A673 (cell line): ENCODE data around the gene ZBED1. TPM values are rescaled to one million over a fixed set of nuclear protein-coding genes. Genes with fewer than 3 reads are reported as not detected.
"Not testable (repeated sequence)": the region's sequence is repeated elsewhere in the genome, so short reads cannot be mapped to it uniquely, and the experiment has no call there.

Experiments used
- BruUV-seq: library from RNA; stranded (reverse); fragments of 400-500 nt; replicated peaks from 2 replicates; lab custom pipeline; 2021; lab: Mats Ljungman, UMichigan
- CTCF ChIA-PET: fragments of 300-600 bp; sonication (Branson Sonifier 250); formaldehyde crosslinking; loops from one replicate; lab custom pipeline; 2022; ENCODE audit warnings: antibody characterized with exemption; lab: Charles Lee
- POLR2A ChIA-PET: fragments of 300-600 bp; sonication (Branson Sonifier 250); formaldehyde crosslinking; loops from one replicate; lab custom pipeline; 2022; ENCODE audit warnings: antibody characterized with exemption; ENCODE audit not compliant: low non-redundant PET; lab: Charles Lee
- DNase-seq: peaks from one replicate; pipeline ENCODE4 v3.0.0-alpha.2; 2015; ENCODE audit warnings: low spot score
- H3K27ac ChIP-seq: fragments of 200-600 bp; sonication (generic); 2 replicates; pipeline ENCODE4 v1.5.1; 2016; ENCODE audit warnings: mixed run types, low read depth, mild to moderate bottlenecking, mixed read lengths, antibody characterized with exemption, low read length; ENCODE audit not compliant: poor library complexity, severe bottlenecking
- H3K27me3 ChIP-seq: fragments of 200-600 bp; sonication (generic); replicated peaks from 2 replicates; pipeline ENCODE4 v1.6.1; 2017; ENCODE audit warnings: mixed run types, low read depth, mild to moderate bottlenecking, mixed read lengths, antibody characterized with exemption, low read length; ENCODE audit not compliant: insufficient read depth, poor library complexity
- H3K36me3 ChIP-seq: fragments of 200-600 bp; sonication (generic); 2 replicates; pipeline ENCODE4 v1.6.1; 2016; ENCODE audit warnings: mixed run types, mild to moderate bottlenecking, mixed read lengths, antibody characterized with exemption, low read length; ENCODE audit not compliant: insufficient read depth, poor library complexity, severe bottlenecking
- H3K4me1 ChIP-seq: fragments of 200-600 bp; sonication (generic); 2 replicates; pipeline ENCODE4 v1.6.1; 2017; ENCODE audit warnings: mixed run types, mild to moderate bottlenecking, mixed read lengths, antibody characterized with exemption, low read length; ENCODE audit not compliant: insufficient read depth, poor library complexity, severe bottlenecking
- H3K4me3 ChIP-seq: fragments of 200-600 bp; sonication (generic); 2 replicates; pipeline ENCODE4 v1.5.1; 2016; ENCODE audit warnings: low read depth, mixed run types, mild to moderate bottlenecking, mixed read lengths, low read length; ENCODE audit not compliant: poor library complexity, severe bottlenecking
- H3K9me3 ChIP-seq: fragments of 200-600 bp; sonication (generic); 2 replicates; pipeline ENCODE4 v1.6.1; 2016; ENCODE audit warnings: mixed run types, low read depth, mild to moderate bottlenecking, mixed read lengths, antibody characterized with exemption, low read length; ENCODE audit not compliant: poor library complexity, severe bottlenecking
- CTCF ChIP-seq: fragments of 300-800, 200-600 bp; sonication (generic); conservative IDR thresholded peaks from 2 replicates; pipeline ENCODE4 v1.5.1; 2017; ENCODE audit warnings: low read depth, mild to moderate bottlenecking, antibody characterized with exemption, low read length, moderate library complexity, mixed read lengths
- EZH2 ChIP-seq: fragments of 200-600 bp; sonication (generic); IDR thresholded peaks from 2 replicates; pipeline ENCODE4 v1.6.1; 2017; ENCODE audit warnings: borderline replicate concordance, low read depth, mild to moderate bottlenecking, mixed read lengths, antibody characterized with exemption, low read length; ENCODE audit not compliant: poor library complexity, severe bottlenecking
- intact Hi-C: fragments of 100-400 bp; cut with micrococcal nuclease; formaldehyde crosslinking; loops from one replicate; pipeline ENCODE4 v1.10.0; 2022; ENCODE audit not compliant: unreplicated experiment
- total RNA-seq: library from RNA; stranded (reverse); gene quantifications from 2 replicates; pipeline ENCODE4 v1.2.3, GENCODE V29; 2021

The ZBED1 gene
- total RNA-seq, 1 experiment from 2014 or later = 37.6 TPM

GRCh38 chrX:2474963-2475726 lies 25.6 kb downstream of the ZBED1 start:
- Histone ChIP-seq H3K27ac (no peak overlapping the region), H3K4me3 (no peak overlapping the region), H3K9me3 (no peaks in the 10 kb centered on the region), H3K36me3 (no peaks in the 10 kb centered on the region), H3K4me1 (no peaks in the 10 kb centered on the region), H3K27me3 (no peaks in the 10 kb centered on the region)
- BruUV-seq = no TSS peak
- intact Hi-C loops = no loop called here
- DNase-seq = no peak
- POLR2A ChIA-PET = no interaction called here
- CTCF ChIA-PET = no interaction called here
- TF ChIP-seq CTCF = no peak
- TF ChIP-seq EZH2 = no peak

GRCh38 chrX:2474280-2474962 lies 26.4 kb downstream of the ZBED1 start:
- POLR2A ChIA-PET = no interaction called here
- CTCF ChIA-PET = no interaction called here
- TF ChIP-seq EZH2 (no peak), CTCF (no peak)
- H3K4me3 ChIP-seq = no peak overlapping the region
- no peaks in the 10 kb centered on the region for H3K9me3 ChIP-seq
- peak; percentile 33 for DNase-seq
- no peaks in the 10 kb centered on the region for H3K27me3 ChIP-seq
- H3K27ac ChIP-seq = no peak overlapping the region
- no peaks in the 10 kb centered on the region for H3K36me3 ChIP-seq
- H3K4me1 ChIP-seq = no peaks in the 10 kb centered on the region
- intact Hi-C loops = no loop called here
- BruUV-seq = no TSS peak

GRCh38 chrX:2473064-2473463 lies 27.7 kb downstream of the ZBED1 start:
- H3K9me3 ChIP-seq, H3K27me3 ChIP-seq, CTCF ChIA-PET, H3K4me1 ChIP-seq, BruUV-seq, H3K27ac ChIP-seq, H3K36me3 ChIP-seq, H3K4me3 ChIP-seq, intact Hi-C loops, DNase-seq, POLR2A ChIA-PET: not testable (repeated sequence)
